Urinary bladder (tissue), 4 donors: Measurements from ENCODE around the gene NOM1. TPM values are rescaled to one million over a fixed set of nuclear protein-coding genes. Genes with fewer than 3 reads are reported as not detected.

ENCODE experiments used
- DNase-seq: peaks from one replicate; pipeline ENCODE4 v3.0.0-alpha.2; 2015; ENCODE audit errors: extremely low spot score
- H3K27ac ChIP-seq: one replicate; pipeline ENCODE4 v1.5.1; 2013; ENCODE audit warnings: low read depth, mild to moderate bottlenecking, moderate library complexity
- H3K36me3 ChIP-seq: one replicate; pipeline ENCODE4 v1.6.1; 2013; ENCODE audit warnings: mild to moderate bottlenecking, moderate library complexity; ENCODE audit not compliant: insufficient read depth
- H3K4me1 ChIP-seq: one replicate; pipeline ENCODE4 v1.6.1; 2013; ENCODE audit warnings: mild to moderate bottlenecking, moderate library complexity; ENCODE audit not compliant: insufficient read depth
- H3K4me3 ChIP-seq: one replicate; pipeline ENCODE4 v1.5.1; 2013; ENCODE audit warnings: low read depth, low read length
- WGBS: extraction: QIAGEN DNeasy Blood & Tissue Kit; methylation state at CpG from one replicate; pipeline ENCODE4 v1.1.7; 2013; 5-methylcytosine and 5-hydroxymethylcytosine counted together
- polyA plus RNA-seq: library from polyadenylated mRNA; stranded (reverse); fragments of 200-250 nt; gene quantifications from one replicate; pipeline ENCODE4 v1.2.3, GENCODE V29; 2013
- total RNA-seq: library from RNA; depleted of rRNA; stranded (reverse); fragments of >200 nt; gene quantifications from one replicate; pipeline ENCODE4 v1.2.3, GENCODE V29; 2014
- donor health status: healthy with polysubstance abuse.
- donor health status: healthy.

NOM1 gene
- total and polyA plus RNA-seq, 2 donors = 9.2 to 24.7 TPM

DNA sequence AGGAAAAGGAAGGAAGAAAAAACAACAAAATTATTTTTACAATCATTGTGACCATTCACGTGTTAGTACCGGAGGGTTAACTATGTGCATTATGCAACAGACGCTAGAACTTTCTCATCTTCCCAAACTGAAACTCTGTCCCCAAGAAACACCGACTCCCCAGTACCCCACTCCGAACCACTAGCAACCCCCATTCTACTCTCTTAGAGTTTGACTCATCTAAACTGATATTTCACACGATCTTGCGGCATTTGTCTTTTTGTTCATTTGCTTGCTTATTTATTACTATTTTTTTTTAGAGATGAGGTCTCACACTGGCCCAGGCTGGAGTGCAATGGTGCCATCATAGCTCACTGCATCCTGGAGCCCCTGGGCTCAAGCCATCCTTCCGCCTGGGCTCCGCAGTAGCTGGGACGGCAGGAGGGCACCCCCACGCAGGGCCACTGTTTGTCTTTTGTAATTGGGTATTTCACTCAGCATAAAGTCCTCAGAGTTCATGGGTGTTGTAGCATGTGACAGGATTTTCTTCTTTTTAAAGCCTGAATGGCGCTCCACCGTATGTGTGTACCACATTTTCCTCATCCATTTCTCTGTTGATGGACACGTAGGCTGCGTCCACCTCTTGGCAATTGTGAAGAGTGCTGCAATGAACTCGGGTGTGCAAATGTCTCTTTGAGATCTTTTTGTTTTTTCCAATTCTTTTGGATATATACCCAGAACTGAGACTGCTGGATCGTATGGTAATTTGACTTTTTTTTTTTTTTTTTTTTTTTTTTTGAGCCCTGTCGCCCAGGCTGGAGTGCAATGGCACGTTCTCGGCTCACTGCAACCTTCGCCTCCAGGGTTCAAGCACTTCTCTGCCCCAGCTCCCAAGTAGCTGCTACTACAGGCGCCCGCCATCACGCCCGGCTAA, 51.5 kb downstream of the NOM1 start:
- Histone ChIP-seq H3K4me1 (peaks cover 4% of the 10 kb centered on the region), H3K36me3 (no peaks in the 10 kb centered on the region), H3K4me3 (peak overlapping the region; percentile 59), H3K27ac (no peak overlapping the region)
- no peak for DNase-seq
- 9% methylated on average over 25 of the region's 25 CpGs for WGBS

DNA sequence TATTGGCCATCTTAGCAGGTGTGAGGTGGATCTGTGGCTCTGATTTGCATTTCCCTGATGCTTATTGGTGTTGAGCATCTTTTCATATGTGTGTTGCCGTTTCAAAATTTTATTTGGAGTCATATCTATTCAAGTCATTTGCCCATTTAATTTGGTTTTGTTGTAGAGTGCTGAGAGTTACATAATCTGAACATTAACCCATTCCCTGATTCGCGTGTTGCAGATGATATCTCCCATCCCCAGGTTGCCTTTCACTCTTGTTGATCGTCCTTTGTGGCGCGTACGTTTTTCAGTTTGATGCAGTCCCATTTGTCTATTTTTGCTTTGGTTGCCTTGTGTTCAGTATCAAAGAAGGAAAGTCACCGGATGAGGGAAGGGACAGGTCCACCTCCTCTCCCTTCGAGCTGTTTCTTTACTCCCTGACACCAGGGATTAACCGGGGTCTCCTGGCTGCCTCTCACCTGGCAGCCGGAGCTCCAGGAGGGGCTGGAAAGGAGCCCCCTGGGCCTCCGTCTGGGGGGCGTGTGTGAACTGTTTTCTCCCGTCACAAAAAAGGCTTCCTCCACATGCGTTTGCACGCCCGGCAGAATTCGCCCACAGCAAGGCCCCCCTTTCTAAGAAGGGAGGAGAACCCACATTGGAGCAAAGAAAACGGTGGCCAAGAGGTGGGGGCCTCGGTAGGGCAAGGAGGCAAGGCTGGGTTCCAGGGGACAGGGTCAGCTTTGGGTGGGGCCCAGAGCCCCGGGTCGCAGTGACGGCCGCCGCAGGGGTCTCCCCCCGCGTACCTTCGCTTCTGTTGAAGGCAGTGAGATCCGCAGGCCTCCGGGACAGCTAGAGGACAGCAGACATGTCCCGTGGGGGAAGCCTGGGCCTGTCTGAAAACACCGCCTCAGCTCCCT, 52.7 kb downstream of the NOM1 start:
- WGBS = 4% methylated on average over 32 of the region's 32 CpGs
- H3K4me1 ChIP-seq = peaks cover 4% of the 10 kb centered on the region
- H3K27ac ChIP-seq = no peak overlapping the region
- no peak for DNase-seq
- H3K4me3 ChIP-seq = no peak overlapping the region
- no peaks in the 10 kb centered on the region for H3K36me3 ChIP-seq

DNA sequence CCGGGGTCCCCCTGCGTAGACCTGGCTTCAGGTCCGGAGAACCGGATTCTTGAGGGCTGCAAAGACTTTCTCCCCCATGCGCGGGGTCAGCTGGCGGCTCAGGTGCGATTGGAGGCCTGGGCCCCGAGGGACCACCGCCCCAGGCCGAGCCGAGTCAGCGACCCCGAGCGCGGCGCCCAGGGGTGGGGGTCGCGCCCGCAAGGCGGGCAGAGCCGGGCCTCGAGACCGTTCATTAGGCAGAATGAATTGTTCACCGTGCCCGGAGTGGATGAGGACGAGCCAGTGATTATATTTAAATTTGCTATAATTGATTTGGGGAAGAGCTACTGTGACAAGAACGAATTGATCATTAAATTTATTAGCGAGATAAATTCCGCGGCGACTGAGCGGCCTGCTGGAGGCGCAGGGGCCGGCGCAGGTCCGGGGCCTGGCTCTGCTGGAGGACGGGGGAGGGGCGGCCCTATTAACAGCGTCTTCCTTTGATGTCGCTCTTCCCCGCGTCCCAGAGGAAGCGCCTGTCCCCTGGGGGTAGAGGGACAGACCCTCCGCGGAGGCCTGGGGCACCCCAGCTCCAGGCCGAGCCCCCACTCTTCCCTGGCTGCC, 53.4 kb downstream of the NOM1 start:
- H3K4me3 ChIP-seq = no peak overlapping the region
- no peak for DNase-seq
- 7% methylated on average over 47 of the region's 47 CpGs for WGBS
- H3K36me3 ChIP-seq = no peaks in the 10 kb centered on the region
- H3K27ac ChIP-seq = no peak overlapping the region
- H3K4me1 ChIP-seq = peaks cover 4% of the 10 kb centered on the region

DNA sequence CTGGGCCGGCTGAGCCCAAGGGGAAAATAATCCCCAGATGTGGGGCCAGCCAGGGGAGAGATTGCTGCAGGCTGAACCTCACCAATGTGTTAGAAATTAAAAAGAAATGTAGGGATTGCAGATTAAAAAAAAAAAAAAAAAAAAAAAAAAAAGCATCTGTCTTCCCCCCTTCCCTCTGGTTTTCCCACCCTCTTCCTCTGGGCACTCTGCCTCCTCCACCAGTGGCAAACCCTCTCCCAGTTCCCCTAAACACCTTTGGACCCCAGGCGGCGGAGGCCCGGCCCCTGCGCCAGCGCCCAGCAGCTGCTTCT, 53.9 kb downstream of the NOM1 start:
- whole genome bisulfite sequencing = 8% methylated on average over 6 of the region's 6 CpGs
- no peak for DNase-seq
- Histone ChIP-seq H3K36me3 (no peaks in the 10 kb centered on the region), H3K27ac (no peak overlapping the region), H3K4me3 (no peak overlapping the region), H3K4me1 (peaks cover 4% of the 10 kb centered on the region)

DNA sequence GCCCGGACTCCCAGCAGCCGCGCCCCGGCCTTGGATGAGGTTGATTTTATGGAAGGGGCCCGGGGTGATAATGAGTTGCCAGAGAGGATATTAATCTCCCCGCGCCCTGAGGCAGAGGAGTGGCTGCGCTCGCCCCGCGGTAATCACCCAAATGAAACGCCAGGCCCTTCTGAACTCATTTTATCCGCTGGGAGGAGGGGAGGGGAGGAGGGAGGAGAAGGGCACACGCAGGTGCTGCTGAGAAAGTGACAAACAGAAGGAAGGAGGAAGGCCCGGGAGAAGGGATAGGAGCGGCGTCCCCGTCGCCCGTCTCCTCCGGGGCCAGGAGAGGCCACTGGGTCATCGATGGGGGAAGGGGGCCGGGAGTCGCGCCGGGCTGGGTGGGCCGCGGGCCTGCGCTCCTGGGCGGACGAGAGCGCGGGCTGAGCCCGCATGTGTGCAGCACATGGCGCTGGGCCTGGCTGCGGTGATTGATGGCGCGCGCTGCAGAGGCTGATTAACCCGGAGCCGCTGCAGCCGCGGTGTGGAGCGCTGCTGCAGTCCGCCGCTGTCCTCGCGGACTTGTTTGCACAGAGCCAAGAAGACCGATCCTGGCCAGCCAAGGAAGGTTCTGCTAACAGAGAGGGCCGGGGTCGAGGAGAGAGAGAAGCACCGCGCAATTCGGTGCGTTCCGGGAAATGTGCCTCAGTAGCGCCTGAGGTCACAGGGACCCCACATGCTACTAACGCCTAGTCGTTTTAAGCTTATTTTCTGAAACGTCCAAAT, 54.4 kb downstream of the NOM1 start:
- H3K36me3 ChIP-seq = no peaks in the 10 kb centered on the region
- no peak overlapping the region for H3K4me3 ChIP-seq
- H3K27ac ChIP-seq = no peak overlapping the region
- no peak for DNase-seq
- peaks cover 4% of the 10 kb centered on the region for H3K4me1 ChIP-seq
- WGBS = 1% methylated on average over 60 of the region's 60 CpGs

DNA sequence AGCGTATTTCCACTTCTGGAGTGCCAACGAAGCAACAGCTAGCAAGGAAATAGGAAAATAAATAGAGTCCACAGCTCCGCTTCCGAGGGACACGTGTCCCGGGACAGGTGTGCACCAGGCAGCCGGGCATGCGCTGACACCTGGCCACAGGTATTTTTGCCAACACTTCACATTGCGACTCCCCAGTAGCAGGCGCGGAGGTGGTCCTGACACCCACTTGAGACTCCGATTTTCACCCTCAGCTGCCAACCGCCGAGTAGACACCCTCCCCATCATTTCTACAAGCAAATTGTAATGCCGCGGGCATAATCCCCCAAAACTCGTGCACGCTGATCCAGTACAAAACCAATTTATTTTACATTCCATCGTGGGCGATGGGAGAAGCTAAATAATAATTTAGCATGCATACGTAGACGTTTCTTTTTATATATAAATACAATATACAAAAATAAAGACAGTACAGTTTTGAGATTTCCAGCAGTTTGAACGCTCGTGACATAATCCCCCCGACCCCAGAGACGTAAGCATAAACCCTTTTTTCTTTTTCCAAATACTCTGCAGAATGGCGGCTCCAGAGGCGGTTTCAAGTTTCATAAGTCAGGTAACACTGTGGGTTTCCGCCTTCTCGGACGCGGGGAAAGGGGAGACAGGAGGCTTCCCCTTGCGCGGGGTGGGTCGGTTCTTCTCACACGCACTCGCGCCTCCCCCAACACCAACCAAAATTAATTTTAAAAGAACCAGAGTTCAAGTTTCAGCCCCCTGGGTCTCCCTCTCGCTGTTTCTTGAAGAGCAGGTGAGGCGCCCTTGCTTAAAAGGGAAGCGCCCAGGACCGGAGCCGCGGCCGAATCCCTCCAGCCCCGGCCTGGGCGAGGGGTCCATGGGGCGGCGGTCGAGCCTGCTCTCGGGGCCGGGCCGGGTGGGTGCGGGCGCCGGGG, 55.3 kb downstream of the NOM1 start:
- no peak overlapping the region for H3K4me3 ChIP-seq
- no peak for DNase-seq
- H3K27ac ChIP-seq = no peak overlapping the region
- 6% methylated on average over 56 of the region's 56 CpGs for WGBS
- no peaks in the 10 kb centered on the region for H3K36me3 ChIP-seq
- peaks cover 4% of the 10 kb centered on the region for H3K4me1 ChIP-seq

DNA sequence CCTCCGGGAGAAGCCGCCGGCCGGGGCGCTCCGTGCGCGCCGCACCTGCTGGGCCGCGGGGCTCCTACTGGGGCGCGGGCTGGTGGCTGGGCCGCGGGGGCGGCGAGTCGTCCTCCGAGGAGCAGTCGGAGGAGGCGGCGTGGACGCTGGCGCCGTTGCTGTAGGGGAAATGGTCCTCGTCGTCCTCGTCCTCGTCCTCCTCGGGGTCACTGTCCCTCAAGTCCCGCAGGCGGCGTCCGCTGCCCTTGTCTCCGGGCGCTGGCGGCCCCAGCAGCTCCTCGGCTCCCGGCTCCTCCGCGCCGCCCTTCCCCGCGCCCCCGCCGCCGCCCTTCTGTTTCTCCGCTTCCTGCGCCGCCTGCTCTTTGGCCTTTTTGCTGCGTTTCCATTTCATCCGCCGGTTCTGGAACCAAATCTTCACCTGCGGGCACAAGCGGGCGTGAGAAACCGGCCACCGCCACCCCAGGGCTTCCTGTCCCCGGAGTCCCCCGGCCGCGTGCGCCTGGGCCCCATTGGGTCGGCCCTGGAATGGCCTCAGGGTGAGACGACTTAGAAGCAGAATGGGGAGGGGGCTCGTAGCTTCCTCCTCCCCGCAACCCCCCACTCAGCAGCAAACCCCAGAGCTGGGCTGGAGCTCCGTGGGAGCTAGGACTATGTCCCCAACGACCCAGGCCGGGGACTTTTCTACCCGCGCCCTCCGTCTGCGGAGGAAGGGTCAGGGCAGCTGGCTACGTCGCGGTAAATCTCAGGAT, 56.1 kb downstream of the NOM1 start:
- H3K27ac ChIP-seq = no peak overlapping the region
- WGBS = 3% methylated on average over 77 of the region's 77 CpGs
- H3K4me1 ChIP-seq = peaks cover 4% of the 10 kb centered on the region
- H3K4me3 ChIP-seq = no peak overlapping the region
- DNase-seq = no peak
- H3K36me3 ChIP-seq = no peaks in the 10 kb centered on the region

DNA sequence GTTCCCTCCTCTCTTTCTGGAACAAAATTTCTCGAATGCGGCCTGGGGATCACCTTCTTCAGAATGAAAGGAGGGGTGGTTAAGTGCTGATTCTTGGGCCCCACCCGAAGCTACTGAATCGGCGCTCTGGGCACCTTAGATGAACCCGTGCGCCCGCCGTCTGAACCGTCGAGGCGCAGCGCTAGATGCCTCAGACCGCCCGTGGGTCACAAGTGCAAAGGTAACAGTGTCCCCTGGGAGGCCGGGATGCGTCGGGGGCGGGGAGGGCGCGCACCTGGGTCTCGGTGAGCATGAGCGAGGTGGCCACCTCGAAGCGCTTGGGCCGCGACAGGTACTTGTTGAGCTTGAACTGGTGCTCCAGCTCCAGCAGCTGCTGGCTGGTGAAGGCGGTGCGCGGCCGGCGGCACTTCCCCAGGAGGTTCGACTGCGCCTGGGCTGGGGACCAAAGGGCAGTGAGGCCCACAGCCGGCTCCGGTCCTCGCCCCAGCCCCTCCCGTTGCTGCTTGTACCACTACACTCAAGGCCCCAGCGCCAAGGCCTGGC, 56.8 kb downstream of the NOM1 start:
- peaks cover 4% of the 10 kb centered on the region for H3K4me1 ChIP-seq
- no peak overlapping the region for H3K27ac ChIP-seq
- no peak overlapping the region for H3K4me3 ChIP-seq
- no peak for DNase-seq
- H3K36me3 ChIP-seq = no peaks in the 10 kb centered on the region
- WGBS = 4% methylated on average over 39 of the region's 39 CpGs

DNA sequence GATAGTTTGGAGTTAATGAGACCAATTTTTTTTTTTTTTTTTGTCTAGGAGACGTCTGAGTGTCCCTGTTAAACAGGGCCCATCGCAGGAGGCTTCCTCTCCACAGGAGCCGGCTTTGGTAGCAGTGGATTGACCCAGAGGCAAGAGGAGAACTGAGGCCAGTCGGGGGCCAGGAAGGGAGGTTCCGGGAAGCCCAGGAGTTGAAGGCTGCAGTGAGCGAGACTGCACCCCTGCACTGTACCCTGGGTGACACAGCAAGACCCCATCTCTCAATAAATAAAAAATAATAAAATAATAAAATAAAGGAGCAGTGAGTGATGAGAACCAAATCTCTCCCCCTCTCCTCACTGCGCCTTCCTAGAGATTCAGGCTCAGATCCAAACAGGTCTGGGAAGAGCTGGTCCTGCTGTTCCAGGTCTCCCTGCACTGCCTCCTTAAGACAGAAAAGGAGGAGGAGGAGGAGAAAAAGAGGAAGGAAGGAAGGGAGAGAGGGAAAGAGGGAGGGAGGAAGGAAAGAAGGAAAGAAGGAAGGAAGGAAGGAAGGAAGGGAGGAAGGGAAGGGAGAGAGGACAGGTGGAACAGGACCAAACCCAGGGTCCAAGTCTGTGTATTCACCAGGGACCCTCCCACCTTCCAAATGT, 57.4 kb downstream of the NOM1 start:
- no peak overlapping the region for H3K4me3 ChIP-seq
- 17% methylated on average over 7 of the region's 7 CpGs for WGBS
- no peak for DNase-seq
- no peaks in the 10 kb centered on the region for H3K36me3 ChIP-seq
- H3K27ac ChIP-seq = no peak overlapping the region
- peaks cover 4% of the 10 kb centered on the region for H3K4me1 ChIP-seq

DNA sequence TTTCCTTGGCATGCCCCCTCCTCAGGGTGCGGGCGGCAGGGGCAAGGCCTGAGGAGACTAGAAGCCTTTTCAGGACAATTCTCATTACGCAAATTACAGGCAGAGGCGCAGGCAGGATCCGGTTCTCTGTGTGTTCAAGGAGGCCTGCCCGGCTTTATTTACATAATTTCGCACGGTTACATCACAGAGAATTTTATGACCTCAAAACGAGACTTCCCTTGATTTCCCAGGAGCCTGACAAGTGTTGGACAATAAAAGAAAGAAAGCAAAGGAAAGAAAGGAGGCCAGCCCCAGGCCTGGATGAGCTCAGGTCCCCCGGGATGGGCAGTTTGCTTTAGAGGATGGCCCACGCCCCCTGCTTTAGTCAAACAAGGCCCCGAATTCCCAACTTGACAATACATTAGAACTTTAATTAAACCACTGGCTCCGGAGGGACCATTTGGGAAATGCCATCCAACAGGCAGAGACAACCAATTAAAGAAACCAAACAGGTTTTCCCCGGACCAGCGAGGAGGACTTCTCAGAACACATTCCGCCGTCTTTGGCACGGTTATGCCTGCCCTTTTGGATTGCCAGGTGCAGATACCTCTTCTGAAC, 58.1 kb downstream of the NOM1 start:
- Histone ChIP-seq H3K4me3 (no peak overlapping the region), H3K4me1 (peaks cover 4% of the 10 kb centered on the region), H3K36me3 (no peaks in the 10 kb centered on the region), H3K27ac (no peak overlapping the region)
- no peak for DNase-seq
- WGBS = 14% methylated on average over 18 of the region's 18 CpGs
